GM19468 (cell line): Measurements from ENCODE around the gene PSME1.

Source experiments
- ATAC-seq: cut with Tn5 transposase; IDR thresholded peaks from one replicate; pipeline ENCODE4 v1.9.1; 2021; ENCODE audit warnings: mild to moderate bottlenecking, moderate library complexity, moderate number of reproducible peaks; ENCODE audit not compliant: unreplicated experiment; ENCODE audit errors: extremely low read depth

Gene PSME1

GRCh38 chr14:24123424-24124417 lies 12.3 kb upstream of the PSME1 start:
- ATAC-seq, result no peak

DNA sequence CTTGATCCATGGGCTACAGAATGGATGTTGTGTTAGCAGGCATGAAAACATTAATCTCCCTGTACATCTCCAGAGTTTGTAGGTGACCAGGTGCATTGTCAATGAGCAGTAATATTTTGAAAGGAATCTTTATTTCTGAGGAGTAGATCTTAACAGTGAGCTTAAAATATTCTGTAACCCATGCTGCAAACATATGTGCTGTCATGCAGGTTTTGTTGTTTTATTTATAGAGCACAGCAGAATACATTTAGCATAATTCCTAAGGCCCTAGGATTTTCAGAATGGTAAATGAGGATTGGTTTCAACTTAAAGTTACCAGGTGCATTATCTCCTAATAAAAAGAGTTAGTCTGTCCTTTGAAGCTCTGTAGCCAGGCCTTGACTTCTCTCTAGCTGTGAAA lies 9.1 kb upstream of the PSME1 start:
- no peak for ATAC-seq

GRCh38 chr14:24127673-24128072 lies 8.3 kb upstream of the PSME1 start:
- ATAC-seq, result no peak

- no peak for ATAC-seq
These were observed 6.5 kb upstream of the PSME1 start for GRCh38 chr14:24129410-24129998.

DNA sequence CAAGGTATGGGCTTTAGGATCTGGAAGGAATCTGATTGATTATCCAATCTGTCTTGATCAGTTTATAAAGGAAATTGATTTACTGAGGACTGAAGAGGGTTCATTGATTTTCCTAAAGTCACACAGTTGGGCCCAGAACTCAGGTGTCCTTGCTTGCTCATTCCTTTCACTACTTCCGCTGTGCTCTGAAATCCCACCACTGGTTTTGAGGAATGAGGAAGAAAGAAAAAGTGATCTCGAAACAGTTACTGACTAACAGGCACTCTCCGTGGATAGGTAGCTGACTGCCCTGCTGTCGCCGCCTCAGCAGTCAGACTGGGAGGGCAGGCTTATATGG lies 5.6 kb upstream of the PSME1 start, which contains the start of gene FITM1:
TSS of gene FITM1 (plus strand) at position 280 of the 337 bp plus-strand sequence. CDS start 905 bp downstream, outside the sequence.
- ATAC-seq, result no peak

GRCh38 chr14:24130717-24131548 lies 5.1 kb upstream of the PSME1 start:
- ATAC-seq, result no peak

DNA sequence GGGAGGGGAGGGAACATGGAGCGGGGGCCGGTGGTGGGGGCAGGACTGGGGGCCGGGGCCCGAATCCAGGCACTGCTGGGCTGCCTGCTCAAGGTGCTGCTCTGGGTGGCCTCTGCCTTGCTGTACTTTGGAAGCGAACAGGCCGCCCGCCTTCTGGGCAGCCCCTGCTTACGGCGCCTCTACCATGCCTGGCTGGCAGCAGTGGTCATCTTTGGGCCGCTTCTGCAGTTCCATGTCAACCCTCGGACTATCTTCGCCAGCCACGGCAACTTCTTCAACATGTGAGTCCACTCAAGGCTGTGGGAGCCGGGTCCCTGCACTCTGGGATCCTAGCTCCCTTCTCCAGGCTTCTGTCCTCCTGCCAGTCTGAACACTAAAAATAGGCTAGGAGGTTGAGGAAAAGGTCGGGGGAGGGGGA lies 4.4 kb upstream of the PSME1 start:
- ATAC-seq, result no peak

- ATAC-seq, result no peak
These were observed 3.8 kb upstream of the PSME1 start for GRCh38 chr14:24132061-24132685.

DNA sequence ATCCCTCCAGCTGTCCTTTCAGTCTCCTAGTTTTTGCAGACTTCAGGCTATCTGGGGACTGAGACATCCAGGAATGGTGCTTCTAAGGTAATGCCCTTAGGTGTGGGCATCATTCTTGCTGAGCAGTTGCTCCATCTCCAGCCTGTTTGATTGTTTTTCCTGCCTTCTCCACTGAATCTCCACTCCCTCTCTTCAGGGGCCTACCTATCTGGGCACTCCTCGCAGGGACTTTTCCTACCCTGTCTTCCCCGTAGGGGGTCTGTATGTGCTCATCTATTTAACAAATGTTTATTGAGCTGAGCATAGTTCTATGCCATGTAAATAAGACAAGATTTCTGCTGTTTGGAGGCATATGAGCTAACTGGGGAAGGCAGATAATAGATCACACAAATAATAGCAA lies 3.0 kb upstream of the PSME1 start:
- ATAC-seq, result no peak

DNA sequence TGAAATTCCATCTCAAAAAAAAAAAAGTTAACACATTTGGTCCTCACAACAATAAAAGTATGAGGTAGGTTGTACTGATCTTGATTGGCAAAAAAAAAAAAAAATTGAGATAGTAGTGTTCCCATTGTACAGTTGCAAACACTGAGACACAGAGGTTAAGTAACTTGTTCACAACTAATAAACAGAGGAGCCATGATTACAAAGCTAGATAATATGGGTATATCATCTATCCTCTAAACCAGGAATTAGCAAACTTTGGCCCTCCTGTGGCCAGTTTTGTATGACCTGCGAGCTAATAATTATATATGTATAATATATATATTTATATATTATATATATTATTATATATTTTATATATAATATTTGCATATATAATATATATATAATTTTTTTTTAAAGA lies 2.3 kb upstream of the PSME1 start:
- no peak for ATAC-seq

GRCh38 chr14:24135584-24135833 lies 485 bp upstream of the PSME1 start:
- ATAC-seq, result no peak

GRCh38 chr14:24136684-24137528 lies 912 bp downstream of the PSME1 start:
- no peak for ATAC-seq

DNA sequence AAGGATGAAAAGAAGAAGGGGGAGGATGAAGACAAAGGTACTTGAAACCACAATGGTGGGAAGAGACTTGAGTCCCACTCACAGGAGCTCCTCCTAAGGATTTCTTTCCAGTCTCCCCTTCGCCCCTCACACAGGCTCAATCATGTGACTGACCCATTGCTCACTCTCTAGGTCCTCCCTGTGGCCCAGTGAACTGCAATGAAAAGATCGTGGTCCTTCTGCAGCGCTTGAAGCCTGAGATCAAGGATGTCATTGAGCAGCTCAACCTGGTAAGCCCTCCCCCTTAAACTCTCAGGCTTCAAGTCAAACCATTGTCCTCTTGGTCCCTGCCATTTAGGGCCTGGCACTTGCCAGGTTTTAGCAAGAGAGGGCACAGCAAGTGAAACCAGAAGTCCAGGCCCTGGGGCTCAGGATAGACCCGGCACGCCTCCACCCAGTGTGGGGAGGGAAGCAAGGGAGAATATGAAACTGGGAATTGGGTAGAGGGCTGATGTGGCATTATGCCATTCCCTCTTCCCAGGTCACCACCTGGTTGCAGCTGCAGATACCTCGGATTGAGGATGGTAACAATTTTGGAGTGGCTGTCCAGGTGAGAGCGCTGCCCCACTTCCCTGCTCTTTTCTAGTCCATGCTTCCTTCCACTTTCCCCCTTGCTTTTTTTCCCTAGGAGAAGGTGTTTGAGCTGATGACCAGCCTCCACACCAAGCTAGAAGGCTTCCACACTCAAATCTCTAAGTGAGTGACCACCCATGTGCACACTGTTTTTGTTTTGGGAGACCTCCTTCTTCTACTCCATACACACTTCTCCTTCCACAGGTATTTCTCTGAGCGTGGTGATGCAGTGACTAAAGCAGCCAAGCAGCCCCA lies 1.8 kb downstream of the PSME1 start:
- ATAC-seq, result no peak

GRCh38 chr14:24138396-24139271 lies 2.6 kb downstream of the PSME1 start:
- no peak for ATAC-seq

DNA sequence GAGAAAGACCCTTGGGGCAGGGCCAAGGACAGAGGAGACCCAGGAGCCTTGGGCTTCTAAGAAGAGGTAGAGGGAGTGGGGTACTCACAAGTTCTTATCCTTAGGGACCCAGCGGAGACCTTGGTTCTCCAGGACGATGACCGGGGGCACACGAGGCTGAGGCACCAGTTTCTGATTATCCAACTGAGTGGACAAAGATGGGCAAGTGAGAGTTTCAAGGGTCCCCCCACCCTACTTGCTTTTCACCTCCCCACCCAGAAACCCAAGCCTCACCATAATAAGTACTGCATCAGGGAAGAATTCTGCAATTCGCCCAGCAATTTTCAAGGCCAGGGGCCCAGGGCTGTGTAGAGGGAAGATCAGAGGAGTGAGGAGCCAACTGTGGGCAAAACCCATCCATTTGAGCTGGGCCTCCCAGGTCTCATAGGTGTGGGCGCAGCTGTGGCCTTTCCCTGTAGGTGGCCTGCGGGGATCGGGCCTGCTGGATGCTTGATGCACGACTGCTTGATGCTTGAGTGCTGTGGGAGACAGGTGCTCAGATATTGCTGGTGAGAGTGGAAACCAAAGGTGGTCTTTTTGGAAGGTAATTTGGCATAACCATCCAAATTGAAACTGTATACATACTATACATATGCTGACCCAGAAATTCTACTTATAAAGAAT lies 3.4 kb downstream of the PSME1 start:
- no peak for ATAC-seq

- peak; percentile 94 for ATAC-seq
These were observed 5.3 kb downstream of the PSME1 start, which contains the start of gene EMC9 for GRCh38 chr14:24141097-24141880. Gene EMC9 (minus strand): TSS chr14:24141591. CDS start chr14:24141304, 287 bp downstream.
